Breast epithelium (tissue), 3 donors: ENCODE measurements around the gene ISG15.
"Not testable (repeated sequence)": the region's sequence is repeated elsewhere in the genome, so short reads cannot be mapped to it uniquely, and the experiment has no call there.

Experiments
- CTCF ChIP-seq, 3 donors: fragments of 450-650 bp; IDR thresholded peaks; one replicate each; pipeline ENCODE4 v1.5.1; 2016 to 2017; ENCODE audit warnings: antibody characterized with exemption in 3 of 3, mild to moderate bottlenecking in 3 of 3, moderate library complexity in 3 of 3
- POLR2A ChIP-seq: fragments of 450-650 bp; IDR thresholded peaks from one replicate; pipeline ENCODE4 v1.6.1; 2016; ENCODE audit warnings: antibody characterized with exemption, mild to moderate bottlenecking, moderate library complexity
- POLR2AphosphoS5 ChIP-seq, 3 donors: sonication (generic); formaldehyde crosslinking; IDR thresholded peaks; one replicate each; pipeline ENCODE4 v1.6.1; 2017; ENCODE audit warnings: antibody characterized with exemption in 3 of 3

- not testable (repeated sequence) for TF ChIP-seq CTCF (IDR thresholded peaks at IDR 0.05); POLR2A; POLR2AphosphoS5 (IDR thresholded peaks at IDR 0.05)
Observed at GRCh38 chr1:991275-991674, 22.0 kb upstream of the ISG15 start.
